IMR-90 (cell line): Measurements from ENCODE around the gene BRAF. TPM values are rescaled to one million over a fixed set of nuclear protein-coding genes. Genes with fewer than 3 reads are reported as not detected.
A peak's percentile ranks its signal among the peaks of the same experiment; 100 is the strongest.

Experiments
- ATAC-seq: fragments of 200-7000 bp; cut with Tn5 transposase; 2 replicates; pipeline ENCODE4 v1.9.1; 2020; ENCODE audit warnings: low read depth, mild to moderate bottlenecking, moderate library complexity
- BruUV-seq: library from RNA; stranded (reverse); fragments of 400-500 nt; replicated peaks from 2 replicates; lab custom pipeline; 2021; lab: Mats Ljungman, UMichigan
- CTCF ChIA-PET: fragments of 300-600 bp; formaldehyde crosslinking; extraction: SDS; loops from one replicate; lab custom pipeline; 2021; ENCODE audit warnings: antibody characterized with exemption; lab: Yijun Ruan, JAX
- POLR2A ChIA-PET: fragments of 300-600 bp; sonication (Branson Sonifier 250); formaldehyde crosslinking; loops from one replicate; lab custom pipeline; 2022; ENCODE audit warnings: antibody characterized with exemption; ENCODE audit not compliant: unreplicated experiment; lab: Charles Lee
- DNase-seq: peaks from one replicate; pipeline ENCODE4 v3.0.0; 2013
- H2AFZ ChIP-seq: replicated peaks from 2 replicates; pipeline ENCODE3; 2013; ENCODE audit warnings: low read length, mild to moderate bottlenecking; ENCODE audit not compliant: poor library complexity
- H2AK5ac ChIP-seq: 2 replicates; pipeline ENCODE4 v1.6.1; 2013; ENCODE audit warnings: low read depth, low read length, inconsistent platforms
- H2AK9ac ChIP-seq: replicated peaks from 2 replicates; pipeline ENCODE3; 2013; ENCODE audit warnings: mild to moderate bottlenecking, low read depth, low read length, moderate library complexity; ENCODE audit not compliant: poor library complexity
- H2BK120ac ChIP-seq: 2 replicates; pipeline ENCODE4 v1.6.1; 2013; ENCODE audit warnings: low read depth, low read length, inconsistent platforms
- H2BK15ac ChIP-seq: 3 replicates; pipeline ENCODE4 v1.6.1; 2013; ENCODE audit warnings: low read depth, low read length, inconsistent platforms
- H2BK20ac ChIP-seq: 2 replicates; pipeline ENCODE4 v1.6.1; 2013; ENCODE audit warnings: low read depth, mild to moderate bottlenecking, inconsistent platforms, low read length, moderate library complexity
- H2BK5ac ChIP-seq: 2 replicates; pipeline ENCODE4 v1.6.1; 2013; ENCODE audit warnings: mild to moderate bottlenecking, low read depth, low read length, inconsistent platforms; ENCODE audit not compliant: poor library complexity, severe bottlenecking
- H3K14ac ChIP-seq: replicated peaks from 2 replicates; pipeline ENCODE4 v1.6.1; 2013; ENCODE audit warnings: low read depth, low read length, inconsistent platforms
- H3K18ac ChIP-seq: 2 replicates; pipeline ENCODE4 v1.6.1; 2013; ENCODE audit warnings: low read depth, low read length, control low read depth
- H3K23ac ChIP-seq: 2 replicates; pipeline ENCODE4 v1.6.1; 2013; ENCODE audit warnings: low read depth, low read length, inconsistent platforms
- H3K27ac ChIP-seq: 2 replicates; pipeline ENCODE4 v1.5.1; 2013; ENCODE audit warnings: mild to moderate bottlenecking, control low read depth, low read length; ENCODE audit not compliant: insufficient read depth
- H3K27me3 ChIP-seq: 2 replicates; pipeline ENCODE4 v1.6.1; 2013; ENCODE audit warnings: low read length; ENCODE audit not compliant: control insufficient read depth, insufficient read depth
- H3K36me3 ChIP-seq: 2 replicates; pipeline ENCODE4 v1.6.1; 2013; ENCODE audit warnings: low read length, mixed read lengths; ENCODE audit not compliant: control insufficient read depth, insufficient read depth
- H3K4ac ChIP-seq: 2 replicates; pipeline ENCODE4 v1.6.1; 2013; ENCODE audit warnings: low read depth, low read length, inconsistent platforms
- H3K4me1 ChIP-seq: 2 replicates; pipeline ENCODE4 v1.6.1; 2013; ENCODE audit warnings: low read length, mixed read lengths; ENCODE audit not compliant: control insufficient read depth, insufficient read depth
- H3K4me2 ChIP-seq: 2 replicates; pipeline ENCODE4 v1.6.1; 2013; ENCODE audit warnings: low read depth, mild to moderate bottlenecking, control low read depth, low read length, moderate library complexity
- H3K4me3 ChIP-seq: 2 replicates; pipeline ENCODE4 v1.5.1; 2013; ENCODE audit warnings: low read depth, mild to moderate bottlenecking, control low read depth, low read length, moderate library complexity; ENCODE audit not compliant: insufficient read depth
- H3K56ac ChIP-seq: 2 replicates; pipeline ENCODE4 v1.6.1; 2013; ENCODE audit warnings: low read length, inconsistent platforms; ENCODE audit not compliant: insufficient read depth; ENCODE audit errors: extremely low read depth
- H3K79me1 ChIP-seq, 2 experiments: 2 replicates each; pipeline ENCODE4 v1.6.1; 2013; ENCODE audit warnings: low read length in 2 of 2, inconsistent platforms in 1 of 2, low read depth in 1 of 2
- H3K9ac ChIP-seq: 2 replicates; pipeline ENCODE4 v1.6.1; 2013; ENCODE audit warnings: low read depth, low read length, control low read depth
- H3K9me1 ChIP-seq: 2 replicates; pipeline ENCODE4 v1.6.1; 2013; ENCODE audit warnings: low read length, inconsistent platforms; ENCODE audit not compliant: insufficient read depth
- H3K9me3 ChIP-seq: 2 replicates; pipeline ENCODE4 v1.6.1; 2013; ENCODE audit warnings: low read length; ENCODE audit not compliant: control insufficient read depth, insufficient read depth
- H4K20me1 ChIP-seq: 2 replicates; pipeline ENCODE4 v1.6.1; 2013; ENCODE audit warnings: low read length, inconsistent platforms; ENCODE audit not compliant: insufficient read depth
- H4K5ac ChIP-seq: 2 replicates; pipeline ENCODE4 v1.6.1; 2013; ENCODE audit warnings: mild to moderate bottlenecking, low read depth, low read length, control low read depth
- H4K8ac ChIP-seq, 2 experiments: 2 replicates each; pipeline ENCODE4 v1.6.1; 2013; ENCODE audit warnings: low read depth in 2 of 2, low read length in 2 of 2, control low read depth in 1 of 2, inconsistent platforms in 1 of 2
- H4K91ac ChIP-seq: 2 replicates; pipeline ENCODE4 v1.6.1; 2013; ENCODE audit warnings: low read depth, low read length, inconsistent platforms; ENCODE audit not compliant: insufficient read depth
- BHLHE40 ChIP-seq: fragments of 150-350 bp; IDR thresholded peaks from 2 replicates; pipeline ENCODE4 v1.6.1; 2016; ENCODE audit warnings: mild to moderate bottlenecking, low read depth, low read length
- CEBPB ChIP-seq: IDR thresholded peaks from 2 replicates; pipeline ENCODE4 v1.6.1; 2012; ENCODE audit warnings: low read depth, low read length, improper control_type of control experiment
- CHD1 ChIP-seq: IDR thresholded peaks from 2 replicates; pipeline ENCODE4 v1.6.1; 2012; ENCODE audit warnings: low read depth, low read length, improper control_type of control experiment
- FOS ChIP-seq: fragments of 150-350 bp; IDR thresholded peaks from 2 replicates; pipeline ENCODE4 v1.6.1; 2016; ENCODE audit warnings: low read depth, low read length
- MAFK ChIP-seq: IDR thresholded peaks from 2 replicates; pipeline ENCODE4 v1.6.1; 2012; ENCODE audit warnings: low read depth, low read length, improper control_type of control experiment
- MAZ ChIP-seq: IDR thresholded peaks from 2 replicates; pipeline ENCODE4 v1.6.1; 2012; ENCODE audit warnings: low read depth, mild to moderate bottlenecking, low read length, improper control_type of control experiment, moderate library complexity, borderline replicate concordance
- MXI1 ChIP-seq: IDR thresholded peaks from 2 replicates; pipeline ENCODE4 v1.6.1; 2012; ENCODE audit warnings: low read depth, mild to moderate bottlenecking, low read length, moderate library complexity, borderline replicate concordance
- NFE2L2 ChIP-seq: fragments of 150-350 bp; IDR thresholded peaks from 2 replicates; pipeline ENCODE4 v1.6.1; 2016; ENCODE audit warnings: low read depth, mild to moderate bottlenecking, low read length
- POLR2A ChIP-seq: IDR thresholded peaks from 2 replicates; pipeline ENCODE4 v1.6.1; 2012; ENCODE audit warnings: mild to moderate bottlenecking, low read depth, low read length
- RAD21 ChIP-seq: IDR thresholded peaks from 2 replicates; pipeline ENCODE4 v1.6.1; 2012; ENCODE audit warnings: low read length, improper control_type of control experiment
- RCOR1 ChIP-seq: IDR thresholded peaks from 2 replicates; pipeline ENCODE4 v1.6.1; 2012; ENCODE audit warnings: mild to moderate bottlenecking, low read length, improper control_type of control experiment; ENCODE audit not compliant: insufficient replicate concordance
- RFX5 ChIP-seq: IDR thresholded peaks from 2 replicates; pipeline ENCODE4 v1.8.0; 2012; ENCODE audit warnings: low read depth, mild to moderate bottlenecking, low read length, moderate library complexity
- SMC3 ChIP-seq: fragments of 150-350 bp; IDR thresholded peaks from 2 replicates; pipeline ENCODE4 v1.6.1; 2016; ENCODE audit warnings: low read depth, mild to moderate bottlenecking, antibody characterized with exemption, low read length, moderate library complexity
- WGBS, 2 experiments: methylation state at CpG; one replicate each; pipeline versions ENCODE4 v1.1.5 to v1.1.7; 2013; ENCODE audit warnings: missing lambda C conversion rate in 2 of 2; ENCODE audit not compliant: insufficient read length in 1 of 2; ENCODE audit errors: extremely low coverage in 2 of 2; 5-methylcytosine and 5-hydroxymethylcytosine counted together
- dilution Hi-C: fragments of 300-500 bp; cut with HindIII; formaldehyde crosslinking; loops from one replicate; pipeline ENCODE4 v1.14.3; 2018; ENCODE audit warnings: low sequenced_read_pairs; ENCODE audit not compliant: unreplicated experiment
- in situ Hi-C: fragments of 300-500 bp; cut with MboI; formaldehyde crosslinking; loops from 3 replicates; pipeline ENCODE4 v1.14.3; 2019; ENCODE audit warnings: low sequenced_read_pairs, inconsistent platforms, mixed read lengths
- intact Hi-C: fragments of 100-400 bp; cut with micrococcal nuclease; formaldehyde crosslinking; loops from 2 replicates; pipeline ENCODE4 v1.10.0; 2022
- polyA plus RNA-seq, 3 experiments: library from polyadenylated mRNA; depleted of rRNA; stranded (reverse); fragments of >200 nt; gene quantifications; 2 replicates each; pipeline ENCODE4 v1.2.3, GENCODE V29; 2012; ENCODE audit warnings: low replicate concordance in 1 of 3
- total RNA-seq: library from RNA; depleted of rRNA; stranded (reverse); fragments of >200 nt; gene quantifications from 2 replicates; pipeline ENCODE4 v1.2.3, GENCODE V29; 2012
- TF ChIP-seq, protein P1 (sequence below): fragments of 150-350 bp; IDR thresholded peaks from 2 replicates; pipeline ENCODE4 v1.6.1; 2017; ENCODE audit warnings: mild to moderate bottlenecking, antibody characterized with exemption, low read length, low read depth
- TF ChIP-seq, protein P2 (sequence below): fragments of 150-350 bp; IDR thresholded peaks from 2 replicates; pipeline ENCODE4 v1.6.1; 2016; ENCODE audit warnings: low read depth, mild to moderate bottlenecking, low read length, moderate library complexity, borderline replicate concordance
- TF ChIP-seq, protein P3 (sequence below): conservative IDR thresholded peaks from 2 replicates; pipeline ENCODE4 v1.5.1; 2012; ENCODE audit warnings: mild to moderate bottlenecking, low read depth, low read length, improper control_type of control experiment

The BRAF gene
- total and polyA plus RNA-seq, 2 of the 4 experiments (the other 2 are of a cell fraction) = 5.7 to 12.9 TPM

DNA sequence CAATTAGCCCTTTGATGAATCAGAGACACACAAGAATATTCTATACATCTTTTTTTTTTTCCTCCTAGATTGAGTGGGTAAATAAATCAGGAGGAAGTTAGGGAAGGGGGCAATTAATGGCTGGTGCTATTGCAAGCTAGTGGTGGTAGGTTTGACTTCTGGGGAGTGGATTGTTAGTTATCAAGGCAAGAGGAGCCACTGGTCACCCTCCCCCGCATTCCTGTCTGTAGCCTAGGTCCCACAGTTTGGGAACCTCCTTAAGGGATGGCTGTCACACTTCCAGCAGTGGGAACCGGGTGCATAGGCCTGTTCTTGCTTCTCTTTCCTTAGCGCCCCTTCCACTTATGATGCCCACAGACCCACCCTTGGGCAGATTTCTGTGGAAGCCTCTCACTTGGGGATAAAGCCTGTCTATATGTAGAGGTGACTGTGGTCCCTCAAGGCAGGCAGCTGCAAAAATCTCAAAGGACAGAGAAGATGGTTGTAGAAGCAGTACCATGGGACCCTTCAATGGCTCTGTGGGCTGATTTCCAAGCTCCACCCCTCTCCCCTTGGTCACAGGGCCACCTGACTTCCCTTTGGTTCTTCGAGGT is 254.3 kb downstream of the BRAF start:
- H2BK15ac ChIP-seq = no peak overlapping the region
- H3K4me2 ChIP-seq = no peak overlapping the region
- H3K23ac ChIP-seq = no peak overlapping the region
- ATAC-seq = no peak
- ChIA-PET CTCF (no interaction called here), POLR2A (no interaction called here)
- H3K27me3 ChIP-seq = peaks cover 8% of the 10 kb centered on the region; the same call in 1 of the 2 replicates
- no peak overlapping the region for H2AFZ ChIP-seq
- no peak overlapping the region for H3K4ac ChIP-seq
- 0 out of 2 replicates have a peak, but pooled peaks cover 2% of the 10 kb centered on the region for H3K4me1 ChIP-seq
- peaks cover 4 to 6% of the 10 kb centered on the region in 2 experiments; a peak in 1 of 4 replicates for H3K79me1 ChIP-seq
- no peak overlapping the region for H2AK5ac ChIP-seq
- no peak overlapping the region for H2BK5ac ChIP-seq
- no peak overlapping the region for H3K4me3 ChIP-seq
- H4K8ac ChIP-seq = no peak overlapping the region
- BruUV-seq = no TSS peak
- no peak overlapping the region for H3K18ac ChIP-seq
- H4K5ac ChIP-seq = no peak overlapping the region
- no peak overlapping the region for H2BK20ac ChIP-seq
- intact Hi-C loops = loop anchor here (5.0 kb wide), 1 partner anchor 982 kb away; no protein-coding TSS in a partner anchor
- in situ Hi-C loops = no loop called here
- no peaks in the 10 kb centered on the region for H3K36me3 ChIP-seq
- no peak overlapping the region for H3K27ac ChIP-seq
- no CpG with 5 or more reads among the region's 4 CpGs for WGBS, 2 experiments
- dilution Hi-C loops = no loop called here
- no peak overlapping the region for H4K91ac ChIP-seq
- H3K9me1 ChIP-seq = no peaks in the 10 kb centered on the region
- peak overlapping the region; percentile 1 for H2AK9ac ChIP-seq
- no peak overlapping the region for H2BK120ac ChIP-seq
- no peaks in the 10 kb centered on the region for H4K20me1 ChIP-seq
- no peaks in the 10 kb centered on the region for H3K9me3 ChIP-seq
- no peak overlapping the region for H3K9ac ChIP-seq
- no peak for TF ChIP-seq SMC3
- no peak for TF ChIP-seq MAFK
- TF ChIP-seq RAD21 = no peak
- no peak for TF ChIP-seq MXI1
- TF ChIP-seq CHD1 = no peak
- TF ChIP-seq CEBPB = no peak
- TF ChIP-seq, protein P1, sequence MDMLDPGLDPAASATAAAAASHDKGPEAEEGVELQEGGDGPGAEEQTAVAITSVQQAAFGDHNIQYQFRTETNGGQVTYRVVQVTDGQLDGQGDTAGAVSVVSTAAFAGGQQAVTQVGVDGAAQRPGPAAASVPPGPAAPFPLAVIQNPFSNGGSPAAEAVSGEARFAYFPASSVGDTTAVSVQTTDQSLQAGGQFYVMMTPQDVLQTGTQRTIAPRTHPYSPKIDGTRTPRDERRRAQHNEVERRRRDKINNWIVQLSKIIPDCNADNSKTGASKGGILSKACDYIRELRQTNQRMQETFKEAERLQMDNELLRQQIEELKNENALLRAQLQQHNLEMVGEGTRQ = no peak
- TF ChIP-seq RCOR1 = no peak
- TF ChIP-seq, protein P2, sequence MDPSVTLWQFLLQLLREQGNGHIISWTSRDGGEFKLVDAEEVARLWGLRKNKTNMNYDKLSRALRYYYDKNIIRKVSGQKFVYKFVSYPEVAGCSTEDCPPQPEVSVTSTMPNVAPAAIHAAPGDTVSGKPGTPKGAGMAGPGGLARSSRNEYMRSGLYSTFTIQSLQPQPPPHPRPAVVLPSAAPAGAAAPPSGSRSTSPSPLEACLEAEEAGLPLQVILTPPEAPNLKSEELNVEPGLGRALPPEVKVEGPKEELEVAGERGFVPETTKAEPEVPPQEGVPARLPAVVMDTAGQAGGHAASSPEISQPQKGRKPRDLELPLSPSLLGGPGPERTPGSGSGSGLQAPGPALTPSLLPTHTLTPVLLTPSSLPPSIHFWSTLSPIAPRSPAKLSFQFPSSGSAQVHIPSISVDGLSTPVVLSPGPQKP = no peak
- TF ChIP-seq NFE2L2 = no peak
- TF ChIP-seq MAZ = no peak
- no peak for TF ChIP-seq FOS
- TF ChIP-seq BHLHE40 = no peak
- TF ChIP-seq, protein P3, sequence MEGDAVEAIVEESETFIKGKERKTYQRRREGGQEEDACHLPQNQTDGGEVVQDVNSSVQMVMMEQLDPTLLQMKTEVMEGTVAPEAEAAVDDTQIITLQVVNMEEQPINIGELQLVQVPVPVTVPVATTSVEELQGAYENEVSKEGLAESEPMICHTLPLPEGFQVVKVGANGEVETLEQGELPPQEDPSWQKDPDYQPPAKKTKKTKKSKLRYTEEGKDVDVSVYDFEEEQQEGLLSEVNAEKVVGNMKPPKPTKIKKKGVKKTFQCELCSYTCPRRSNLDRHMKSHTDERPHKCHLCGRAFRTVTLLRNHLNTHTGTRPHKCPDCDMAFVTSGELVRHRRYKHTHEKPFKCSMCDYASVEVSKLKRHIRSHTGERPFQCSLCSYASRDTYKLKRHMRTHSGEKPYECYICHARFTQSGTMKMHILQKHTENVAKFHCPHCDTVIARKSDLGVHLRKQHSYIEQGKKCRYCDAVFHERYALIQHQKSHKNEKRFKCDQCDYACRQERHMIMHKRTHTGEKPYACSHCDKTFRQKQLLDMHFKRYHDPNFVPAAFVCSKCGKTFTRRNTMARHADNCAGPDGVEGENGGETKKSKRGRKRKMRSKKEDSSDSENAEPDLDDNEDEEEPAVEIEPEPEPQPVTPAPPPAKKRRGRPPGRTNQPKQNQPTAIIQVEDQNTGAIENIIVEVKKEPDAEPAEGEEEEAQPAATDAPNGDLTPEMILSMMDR = no peak
- no peak for TF ChIP-seq RFX5
- TF ChIP-seq POLR2A = no peak
- no peak for DNase-seq
- H3K14ac ChIP-seq = no peak overlapping the region
- H3K56ac ChIP-seq = no peak overlapping the region
